GM21360 (cell line): Measurements from ENCODE around the gene PHF12.
"Not testable (repeated sequence)": the region's sequence is repeated elsewhere in the genome, so short reads cannot be mapped to it uniquely, and the experiment has no call there.

ENCODE experiments used
- ATAC-seq: cut with Tn5 transposase; IDR thresholded peaks from one replicate; pipeline ENCODE4 v1.9.1; 2021; ENCODE audit warnings: mild to moderate bottlenecking, moderate library complexity; ENCODE audit not compliant: unreplicated experiment

Gene PHF12

GRCh38 chr17:28904800-28905199, 46.5 kb downstream of the PHF12 start:
- no peak for ATAC-seq

- ATAC-seq: not testable (repeated sequence)
Observed at GRCh38 chr17:28903546-28903841, 47.8 kb downstream of the PHF12 start.

- ATAC-seq: peak; percentile 80
Observed at GRCh38 chr17:28902819-28903545, 48.3 kb downstream of the PHF12 start, which contains the start of gene DHRS13. TSS of gene DHRS13 (minus strand) at chr17:28903079. CDS start at chr17:28902944, 135 bp downstream.

GRCh38 chr17:28901866-28902818, 49.2 kb downstream of the PHF12 start:
- peak; percentile 37 for ATAC-seq

- ATAC-seq: no peak
Observed at GRCh38 chr17:28900986-28901726, 50.2 kb downstream of the PHF12 start.

- ATAC-seq: no peak
Observed at GRCh38 chr17:28899212-28899815, 52.0 kb downstream of the PHF12 start.

GRCh38 chr17:28898527-28898955, 52.8 kb downstream of the PHF12 start:
- no peak for ATAC-seq

GRCh38 chr17:28897769-28898526, 53.4 kb downstream of the PHF12 start:
- ATAC-seq: no peak

- ATAC-seq: peak; percentile 31
Observed at GRCh38 chr17:28896884-28897768, 54.2 kb downstream of the PHF12 start, which contains the start of gene FLOT2. TSS of gene FLOT2 (minus strand) at chr17:28897733. CDS start at chr17:28897574, 159 bp downstream.

GRCh38 chr17:28896491-28896883, 54.8 kb downstream of the PHF12 start:
- ATAC-seq: no peak

- no peak for ATAC-seq
Observed at GRCh38 chr17:28895794-28896447, 55.4 kb downstream of the PHF12 start.

GRCh38 chr17:28893248-28894183, 57.8 kb downstream of the PHF12 start:
- not testable (repeated sequence) for ATAC-seq

GRCh38 chr17:28892024-28892423, 59.3 kb downstream of the PHF12 start:
- ATAC-seq: no peak

GRCh38 chr17:28891201-28891600, 60.1 kb downstream of the PHF12 start:
- ATAC-seq: no peak

GRCh38 chr17:28889996-28890395, 61.3 kb downstream of the PHF12 start:
- ATAC-seq: no peak

- ATAC-seq: no peak
Observed at GRCh38 chr17:28888832-28889231, 62.5 kb downstream of the PHF12 start.

GRCh38 chr17:28887871-28888471, 63.3 kb downstream of the PHF12 start:
- no peak for ATAC-seq
